Measurements from ENCODE around the gene MARCKSL1. TPM values are rescaled to one million over a fixed set of nuclear protein-coding genes. Genes with fewer than 3 reads are reported as not detected.

Gene MARCKSL1
- polyA plus RNA-seq, 1 experiment: 196 TPM

DNA sequence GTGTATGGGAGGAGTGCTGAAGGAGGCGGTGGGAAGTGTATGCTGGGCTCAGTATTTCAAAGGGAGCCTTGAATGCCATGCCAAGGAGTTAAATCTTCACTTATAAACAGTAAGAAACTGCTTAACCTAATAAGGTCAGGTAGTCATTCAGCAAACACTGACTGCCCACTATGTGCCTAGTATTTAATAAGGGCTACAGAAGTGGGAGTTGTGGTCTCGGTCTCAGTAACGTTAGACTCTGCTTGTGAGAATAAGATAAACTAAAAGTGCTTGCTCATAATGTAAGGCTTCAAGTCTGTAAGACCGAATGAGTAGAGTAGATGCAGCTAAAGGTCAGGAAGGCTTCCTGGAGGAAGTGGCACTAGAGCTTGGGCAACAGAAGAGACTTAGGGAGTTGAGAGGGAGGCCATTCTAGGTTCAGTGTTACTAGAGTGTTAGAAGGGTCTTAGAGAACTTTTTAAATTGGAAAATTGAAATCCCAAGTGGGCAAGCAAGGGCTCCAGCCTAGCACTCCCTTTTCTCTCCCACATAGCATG is 6.0 kb downstream of the MARCKSL1 start:
- TF ChIP-seq, protein P1, sequence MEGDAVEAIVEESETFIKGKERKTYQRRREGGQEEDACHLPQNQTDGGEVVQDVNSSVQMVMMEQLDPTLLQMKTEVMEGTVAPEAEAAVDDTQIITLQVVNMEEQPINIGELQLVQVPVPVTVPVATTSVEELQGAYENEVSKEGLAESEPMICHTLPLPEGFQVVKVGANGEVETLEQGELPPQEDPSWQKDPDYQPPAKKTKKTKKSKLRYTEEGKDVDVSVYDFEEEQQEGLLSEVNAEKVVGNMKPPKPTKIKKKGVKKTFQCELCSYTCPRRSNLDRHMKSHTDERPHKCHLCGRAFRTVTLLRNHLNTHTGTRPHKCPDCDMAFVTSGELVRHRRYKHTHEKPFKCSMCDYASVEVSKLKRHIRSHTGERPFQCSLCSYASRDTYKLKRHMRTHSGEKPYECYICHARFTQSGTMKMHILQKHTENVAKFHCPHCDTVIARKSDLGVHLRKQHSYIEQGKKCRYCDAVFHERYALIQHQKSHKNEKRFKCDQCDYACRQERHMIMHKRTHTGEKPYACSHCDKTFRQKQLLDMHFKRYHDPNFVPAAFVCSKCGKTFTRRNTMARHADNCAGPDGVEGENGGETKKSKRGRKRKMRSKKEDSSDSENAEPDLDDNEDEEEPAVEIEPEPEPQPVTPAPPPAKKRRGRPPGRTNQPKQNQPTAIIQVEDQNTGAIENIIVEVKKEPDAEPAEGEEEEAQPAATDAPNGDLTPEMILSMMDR (IDR thresholded peaks at IDR 0.05; ENCODE audit: low read depth, low read length): no peak
- H3K4me3 ChIP-seq (ENCODE audit: low read depth, low read length): no peak overlapping the region
- H3K27me3 ChIP-seq (ENCODE audit: control insufficient read depth, insufficient read depth, low read length): no peaks in the 10 kb centered on the region
- H3K27ac ChIP-seq (ENCODE audit: low read depth, low read length): no peak overlapping the region
- ChIA-PET CTCF (no interaction called here), POLR2A (no interaction called here)
- no peaks in the 10 kb centered on the region; the same call in 1 of the 2 replicates for H3K9me3 ChIP-seq (ENCODE audit: control insufficient read depth, insufficient read depth, low read length)
- DNase-seq (ENCODE audit: low read depth, low spot score): no peak

DNA sequence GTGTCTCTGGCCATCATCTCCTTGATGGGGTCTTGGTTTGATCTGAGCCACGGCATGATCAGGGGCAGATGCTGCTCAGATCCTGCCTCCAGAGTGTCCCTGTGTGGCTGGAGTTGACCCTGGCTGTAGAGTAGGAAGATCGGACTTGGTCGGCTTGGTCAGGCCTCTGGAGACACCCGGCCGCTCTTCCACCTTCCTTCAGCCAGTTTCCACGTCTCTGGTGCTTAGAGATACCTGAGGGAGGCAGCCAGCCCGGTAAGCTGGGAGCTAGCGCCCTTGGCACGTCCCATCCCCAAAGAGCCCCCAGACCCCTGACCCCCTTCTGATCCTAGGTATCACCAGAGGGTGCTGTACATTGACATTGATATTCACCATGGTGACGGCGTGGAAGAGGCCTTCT is 8.8 kb downstream of the MARCKSL1 start:
- no peak overlapping the region for H3K27ac ChIP-seq (ENCODE audit: low read depth, low read length)
- ChIA-PET CTCF (no interaction called here), POLR2A (no interaction called here)

DNA sequence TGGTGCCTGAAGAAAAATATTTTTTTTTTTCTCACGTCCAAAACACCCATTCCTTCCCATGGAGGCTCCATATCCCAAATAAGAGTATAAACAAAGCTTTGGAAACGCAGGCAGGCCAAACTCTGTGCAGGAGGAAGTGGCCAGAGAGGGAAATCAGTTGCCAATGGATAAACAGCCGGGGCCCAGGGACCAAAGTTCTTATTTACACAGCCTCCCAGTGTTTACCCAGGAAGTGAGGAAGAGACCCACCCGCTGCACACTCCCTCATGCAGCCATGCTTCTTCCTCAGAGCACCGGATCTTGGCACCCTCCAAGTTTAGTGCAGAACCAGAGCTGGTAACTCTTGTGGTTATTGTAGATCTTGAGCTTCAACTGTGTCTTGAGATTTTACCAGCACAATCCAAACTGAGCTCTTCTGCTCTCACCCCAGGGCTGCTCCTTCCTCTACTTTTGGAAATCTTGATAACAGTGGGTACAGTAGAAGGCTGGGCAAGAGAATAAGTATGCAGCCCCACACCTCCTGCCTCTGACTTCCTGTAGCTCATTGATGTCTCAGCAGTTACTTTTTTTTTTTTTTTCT is 14.2 kb downstream of the MARCKSL1 start:
- POLR2A ChIA-PET: interaction anchor here (0.5 to 2.4 kb wide), 7 partner anchors 10 to 131 kb away, joined by 3 to 13 read pairs (median 4); partner anchors contain the start of gene MARCKSL1
- CTCF ChIA-PET: interaction anchor here (0.6 to 2.4 kb wide), 3 partner anchors 10 to 106 kb away, joined by 4 to 10 read pairs (median 6); no protein-coding TSS in a partner anchor
- no peak for DNase-seq (ENCODE audit: low read depth, low spot score)

More for the DNA sequence above, 8.8 kb downstream of the MARCKSL1 start:
- TF ChIP-seq, protein P1 (IDR thresholded peaks at IDR 0.05; ENCODE audit: low read depth, low read length): no peak
- no peak for DNase-seq (ENCODE audit: low read depth, low spot score)
- Histone ChIP-seq H3K4me3 (ENCODE audit: low read depth, low read length) (no peak overlapping the region), H3K27me3 (ENCODE audit: control insufficient read depth, insufficient read depth, low read length) (no peaks in the 10 kb centered on the region), H3K9me3 (ENCODE audit: control insufficient read depth, insufficient read depth, low read length) (no peaks in the 10 kb centered on the region)

DNA sequence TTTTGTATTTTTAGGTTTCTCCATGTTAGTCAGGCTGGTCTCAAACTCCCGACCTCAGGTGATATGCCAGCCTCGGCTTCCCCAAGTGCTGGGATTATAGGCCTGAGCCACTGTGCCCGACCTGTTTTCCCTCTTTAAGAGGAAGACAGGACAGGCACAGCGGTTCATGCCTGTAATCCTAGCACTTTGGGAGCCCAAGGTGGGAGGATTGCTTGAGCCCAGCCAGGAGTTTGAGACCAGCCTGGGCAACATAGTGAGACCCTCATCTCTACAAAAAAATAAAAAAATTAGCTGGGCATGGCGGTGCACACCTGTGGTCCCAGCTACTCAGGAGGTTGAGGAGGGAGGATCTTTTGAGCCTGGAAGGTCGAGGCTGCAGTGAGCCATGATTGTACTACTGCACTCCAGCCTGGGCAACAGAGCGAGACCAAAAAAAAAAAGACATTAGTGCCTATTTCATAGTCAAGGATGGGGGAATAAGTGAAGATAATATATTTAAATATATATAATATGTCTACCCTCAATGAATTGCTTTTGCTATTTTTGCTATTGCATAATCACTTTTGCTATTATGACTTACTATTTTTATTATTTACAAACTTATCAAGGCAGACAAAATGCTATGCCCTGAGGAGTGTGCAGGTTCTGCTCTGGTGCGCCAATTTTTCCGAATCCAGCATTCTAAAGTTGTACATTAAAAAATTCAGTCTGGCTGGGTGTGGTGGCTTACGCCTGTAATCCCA is 17.7 kb downstream of the MARCKSL1 start:
- CTCF ChIA-PET: interaction anchor here (3.3 kb wide), 1 partner anchor 102 kb away, joined by 38 read pairs; no protein-coding TSS in a partner anchor
- no peak overlapping the region for H3K4me3 ChIP-seq (ENCODE audit: low read depth, low read length)
- POLR2A ChIA-PET: interaction anchor here (1.3 kb wide), 1 partner anchor 18 kb away, joined by 5 read pairs; the partner anchor contains the start of gene MARCKSL1
- DNase-seq (ENCODE audit: low read depth, low spot score): no peak
- H3K27ac ChIP-seq (ENCODE audit: low read depth, low read length): no peak overlapping the region
- H3K27me3 ChIP-seq (ENCODE audit: control insufficient read depth, insufficient read depth, low read length): no peaks in the 10 kb centered on the region
- no peaks in the 10 kb centered on the region for H3K9me3 ChIP-seq (ENCODE audit: control insufficient read depth, insufficient read depth, low read length)
- TF ChIP-seq, protein P1 (IDR thresholded peaks at IDR 0.05; ENCODE audit: low read depth, low read length): no peak

More for the DNA sequence above, 14.2 kb downstream of the MARCKSL1 start:
- Histone ChIP-seq H3K4me3 (ENCODE audit: low read depth, low read length) (no peak overlapping the region), H3K27me3 (ENCODE audit: control insufficient read depth, insufficient read depth, low read length) (no peaks in the 10 kb centered on the region), H3K27ac (ENCODE audit: low read depth, low read length) (peak overlapping the region; percentile 0), H3K9me3 (ENCODE audit: control insufficient read depth, insufficient read depth, low read length) (no peaks in the 10 kb centered on the region)
- TF ChIP-seq, protein P1 (IDR thresholded peaks at IDR 0.05; ENCODE audit: low read depth, low read length): no peak
